A673 (cell line): Measurements from ENCODE around the gene SERINC3. TPM values are rescaled to one million over a fixed set of nuclear protein-coding genes. Genes with fewer than 3 reads are reported as not detected.
A peak's percentile ranks its signal among the peaks of the same experiment; 100 is the strongest.

ENCODE experiments used
- Bru-seq: library from RNA; stranded (reverse); fragments of 400-500 nt; gene quantifications from one replicate; lab custom pipeline; 2021; lab: Mats Ljungman, UMichigan
- BruChase-seq, 2 experiments: library from RNA; stranded (reverse); fragments of 400-500 nt; gene quantifications; one replicate each; lab custom pipeline; 2021; lab: Mats Ljungman, UMichigan
- BruUV-seq: library from RNA; stranded (reverse); fragments of 400-500 nt; replicated peaks from 2 replicates; lab custom pipeline; 2021; lab: Mats Ljungman, UMichigan
- CTCF ChIA-PET: fragments of 300-600 bp; sonication (Branson Sonifier 250); formaldehyde crosslinking; loops from one replicate; lab custom pipeline; 2022; ENCODE audit warnings: antibody characterized with exemption; lab: Charles Lee
- POLR2A ChIA-PET: fragments of 300-600 bp; sonication (Branson Sonifier 250); formaldehyde crosslinking; loops from one replicate; lab custom pipeline; 2022; ENCODE audit warnings: antibody characterized with exemption; ENCODE audit not compliant: low non-redundant PET; lab: Charles Lee
- DNase-seq: peaks from one replicate; pipeline ENCODE4 v3.0.0-alpha.2; 2015; ENCODE audit warnings: low spot score
- H3K27ac ChIP-seq: fragments of 200-600 bp; sonication (generic); 2 replicates; pipeline ENCODE4 v1.5.1; 2016; ENCODE audit warnings: mixed run types, low read depth, mild to moderate bottlenecking, mixed read lengths, antibody characterized with exemption, low read length; ENCODE audit not compliant: poor library complexity, severe bottlenecking
- H3K27me3 ChIP-seq: fragments of 200-600 bp; sonication (generic); replicated peaks from 2 replicates; pipeline ENCODE4 v1.6.1; 2017; ENCODE audit warnings: mixed run types, low read depth, mild to moderate bottlenecking, mixed read lengths, antibody characterized with exemption, low read length; ENCODE audit not compliant: insufficient read depth, poor library complexity
- H3K36me3 ChIP-seq: fragments of 200-600 bp; sonication (generic); 2 replicates; pipeline ENCODE4 v1.6.1; 2016; ENCODE audit warnings: mixed run types, mild to moderate bottlenecking, mixed read lengths, antibody characterized with exemption, low read length; ENCODE audit not compliant: insufficient read depth, poor library complexity, severe bottlenecking
- H3K4me1 ChIP-seq: fragments of 200-600 bp; sonication (generic); 2 replicates; pipeline ENCODE4 v1.6.1; 2017; ENCODE audit warnings: mixed run types, mild to moderate bottlenecking, mixed read lengths, antibody characterized with exemption, low read length; ENCODE audit not compliant: insufficient read depth, poor library complexity, severe bottlenecking
- H3K4me3 ChIP-seq: fragments of 200-600 bp; sonication (generic); 2 replicates; pipeline ENCODE4 v1.5.1; 2016; ENCODE audit warnings: low read depth, mixed run types, mild to moderate bottlenecking, mixed read lengths, low read length; ENCODE audit not compliant: poor library complexity, severe bottlenecking
- H3K9me3 ChIP-seq: fragments of 200-600 bp; sonication (generic); 2 replicates; pipeline ENCODE4 v1.6.1; 2016; ENCODE audit warnings: mixed run types, low read depth, mild to moderate bottlenecking, mixed read lengths, antibody characterized with exemption, low read length; ENCODE audit not compliant: poor library complexity, severe bottlenecking
- EZH2 ChIP-seq: fragments of 200-600 bp; sonication (generic); IDR thresholded peaks from 2 replicates; pipeline ENCODE4 v1.6.1; 2017; ENCODE audit warnings: borderline replicate concordance, low read depth, mild to moderate bottlenecking, mixed read lengths, antibody characterized with exemption, low read length; ENCODE audit not compliant: poor library complexity, severe bottlenecking
- intact Hi-C: fragments of 100-400 bp; cut with micrococcal nuclease; formaldehyde crosslinking; loops from one replicate; pipeline ENCODE4 v1.10.0; 2022; ENCODE audit not compliant: unreplicated experiment
- long read RNA-seq: library from polyadenylated mRNA; stranded (forward); transcript quantifications from one replicate; pipeline ENCODE4 v2.0.0, GENCODE V29; 2022
- total RNA-seq: library from RNA; stranded (reverse); gene quantifications from 2 replicates; pipeline ENCODE4 v1.2.3, GENCODE V29; 2021
- TF ChIP-seq, protein P1 (sequence below): fragments of 300-800, 200-600 bp; sonication (generic); conservative IDR thresholded peaks from 2 replicates; pipeline ENCODE4 v1.5.1; 2017; ENCODE audit warnings: low read depth, mild to moderate bottlenecking, antibody characterized with exemption, low read length, moderate library complexity, mixed read lengths

Gene SERINC3
- total RNA-seq (48.7 and 50.5 TPM in 2 replicates), Bru-seq, nascent RNA (percentile 78 among the genes with signal in this experiment), BruChase-seq, experiment 1, labeled RNA remaining after a 2-hour chase (percentile 88 among the genes with signal in this experiment), BruChase-seq, experiment 2, labeled RNA remaining after a 6-hour chase (percentile 94 among the genes with signal in this experiment)
- long read RNA-seq, full-length matches to known transcripts: 129 of 148 reads
- long read RNA-seq, partial matches to known transcripts: 1 of 148 reads
- long read RNA-seq, other reads (novel, unspliced or antisense): 18 of 148 reads

DNA sequence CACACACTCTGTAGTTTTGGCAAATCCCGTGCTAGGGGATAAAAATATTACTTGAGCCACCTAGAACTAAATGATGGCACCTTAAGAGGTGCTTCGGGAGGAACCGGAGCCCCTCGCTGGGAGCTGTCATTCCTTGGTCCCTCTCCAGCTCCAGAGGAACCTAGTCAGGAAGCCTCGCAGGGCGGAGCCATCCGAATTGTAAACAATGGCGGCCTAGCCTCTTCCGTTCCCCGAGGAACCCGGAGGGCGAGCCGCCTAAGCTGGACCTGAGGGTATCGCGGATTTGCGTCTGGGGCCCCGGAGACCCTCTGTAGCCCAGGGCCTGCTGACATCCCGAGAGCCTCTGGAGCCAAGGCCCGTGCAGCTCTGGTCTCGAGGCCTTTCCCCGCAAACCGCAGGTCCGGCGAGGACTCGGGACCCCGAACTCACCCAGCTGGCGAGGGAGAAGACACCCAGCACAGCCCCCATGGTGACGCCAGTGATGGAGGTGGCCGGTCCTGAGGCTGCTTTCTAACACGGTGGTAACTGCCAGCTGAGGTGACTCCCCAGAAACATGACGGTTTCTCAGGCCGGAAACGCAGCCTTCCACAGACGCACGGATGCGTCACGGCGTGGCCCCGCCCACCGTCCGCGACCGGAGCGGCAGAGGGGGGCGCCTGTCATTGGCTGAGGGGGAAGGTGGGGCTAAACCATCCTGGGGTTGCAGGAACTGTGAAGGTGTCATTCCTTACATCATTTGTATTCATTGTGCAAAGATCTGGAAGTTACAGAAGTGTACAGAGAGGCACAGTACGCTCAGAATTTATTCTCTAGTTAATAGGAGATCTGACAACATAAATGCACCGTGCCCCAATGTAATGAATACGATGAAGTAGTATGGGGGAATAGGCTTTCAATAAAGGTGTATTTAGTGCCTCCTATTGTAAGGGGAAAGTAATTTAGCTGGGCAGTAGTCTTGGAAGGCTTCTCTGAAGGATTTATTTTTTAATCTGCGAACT lies at the start of gene SERINC3:
SERINC3 (minus strand) TSS at position 587 of the 998 bp plus-strand sequence; CDS start at position 468, 119 bp downstream.
- no peak for TF ChIP-seq EZH2
- TF ChIP-seq, protein P1, sequence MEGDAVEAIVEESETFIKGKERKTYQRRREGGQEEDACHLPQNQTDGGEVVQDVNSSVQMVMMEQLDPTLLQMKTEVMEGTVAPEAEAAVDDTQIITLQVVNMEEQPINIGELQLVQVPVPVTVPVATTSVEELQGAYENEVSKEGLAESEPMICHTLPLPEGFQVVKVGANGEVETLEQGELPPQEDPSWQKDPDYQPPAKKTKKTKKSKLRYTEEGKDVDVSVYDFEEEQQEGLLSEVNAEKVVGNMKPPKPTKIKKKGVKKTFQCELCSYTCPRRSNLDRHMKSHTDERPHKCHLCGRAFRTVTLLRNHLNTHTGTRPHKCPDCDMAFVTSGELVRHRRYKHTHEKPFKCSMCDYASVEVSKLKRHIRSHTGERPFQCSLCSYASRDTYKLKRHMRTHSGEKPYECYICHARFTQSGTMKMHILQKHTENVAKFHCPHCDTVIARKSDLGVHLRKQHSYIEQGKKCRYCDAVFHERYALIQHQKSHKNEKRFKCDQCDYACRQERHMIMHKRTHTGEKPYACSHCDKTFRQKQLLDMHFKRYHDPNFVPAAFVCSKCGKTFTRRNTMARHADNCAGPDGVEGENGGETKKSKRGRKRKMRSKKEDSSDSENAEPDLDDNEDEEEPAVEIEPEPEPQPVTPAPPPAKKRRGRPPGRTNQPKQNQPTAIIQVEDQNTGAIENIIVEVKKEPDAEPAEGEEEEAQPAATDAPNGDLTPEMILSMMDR: peak; percentile 40; the same call in 1 of the 2 replicates
- BruUV-seq: TSS peak; percentile 36
- Histone ChIP-seq H3K4me1 (peaks cover 11% of the 10 kb centered on the region), H3K9me3 (no peaks in the 10 kb centered on the region), H3K27me3 (no peaks in the 10 kb centered on the region), H3K36me3 (no peaks in the 10 kb centered on the region), H3K4me3 (peak within 1 kb of the TSS; percentile 97), H3K27ac (peak within 1 kb of the TSS; percentile 96)
- peak; percentile 96 for DNase-seq
- ChIA-PET POLR2A (no interaction called here), CTCF (no interaction called here)
- intact Hi-C loops: loop anchor here (5.0 kb wide), 1 partner anchor 76 kb away; no protein-coding TSS in a partner anchor

DNA sequence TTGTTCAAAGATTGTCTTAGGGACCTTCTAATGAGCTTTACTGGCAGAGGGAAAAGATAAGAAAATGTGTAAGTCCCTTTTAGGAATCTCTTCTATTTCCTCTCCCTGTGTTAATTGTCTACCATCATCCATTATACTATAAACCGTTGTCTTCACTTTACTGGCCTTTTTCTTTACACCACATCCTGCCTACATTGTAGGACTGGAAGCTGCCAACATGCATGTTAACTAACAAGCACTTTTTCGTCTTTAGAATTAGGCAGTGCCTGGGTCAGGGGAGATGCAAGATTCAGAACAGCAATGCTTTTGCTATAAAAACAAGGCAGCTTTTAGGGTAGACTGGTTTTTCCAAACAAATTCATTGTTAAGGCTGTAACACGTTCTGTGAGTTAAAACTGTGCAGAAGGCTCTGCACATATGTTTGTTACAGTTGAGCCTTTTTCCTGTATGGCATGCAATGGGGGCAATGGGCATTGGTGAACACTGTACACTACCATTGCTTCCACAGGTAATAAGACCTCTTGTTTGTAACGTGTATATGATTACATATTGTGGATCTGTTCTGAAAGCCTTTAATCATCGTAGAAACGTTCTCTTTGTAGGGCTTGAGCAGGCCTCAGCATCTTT lies 49.6 kb upstream of the SERINC3 start:
- Histone ChIP-seq H3K4me3 (no peak overlapping the region), H3K9me3 (no peaks in the 10 kb centered on the region), H3K36me3 (no peaks in the 10 kb centered on the region), H3K27me3 (no peaks in the 10 kb centered on the region), H3K4me1 (peaks cover 31% of the 10 kb centered on the region), H3K27ac (peak overlapping the region; percentile 19)
- intact Hi-C loops: no loop called here
- CTCF ChIA-PET: interaction anchor here (0.5 to 0.8 kb wide), 2 partner anchors 23 to 68 kb away, joined by 3 to 5 read pairs; no protein-coding TSS in a partner anchor
- POLR2A ChIA-PET: no interaction called here
- no TSS peak for BruUV-seq
- DNase-seq: no peak
- TF ChIP-seq EZH2: no peak
- TF ChIP-seq, protein P1: no peak

DNA sequence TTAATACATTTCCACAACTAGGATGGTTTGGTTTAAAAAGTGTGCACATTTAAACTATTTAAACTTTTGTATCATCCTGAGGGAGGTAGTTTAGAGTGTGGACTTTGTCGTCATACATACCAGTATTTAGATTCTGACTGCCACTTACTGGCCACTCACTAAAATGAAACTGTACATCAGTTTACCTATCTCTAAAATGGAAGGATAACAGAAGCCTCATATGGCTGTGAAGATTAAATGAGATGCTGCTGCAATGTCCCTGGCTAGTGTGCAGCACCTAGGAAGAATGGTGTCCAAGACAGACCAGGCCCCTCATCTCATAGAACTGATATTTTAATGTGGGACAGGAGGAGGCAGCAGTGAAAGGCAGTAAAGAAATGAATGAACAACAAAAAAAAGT lies 48.5 kb upstream of the SERINC3 start:
- H3K4me3 ChIP-seq: no peak overlapping the region
- peaks cover 26% of the 10 kb centered on the region for H3K4me1 ChIP-seq
- no peaks in the 10 kb centered on the region for H3K36me3 ChIP-seq
- no peak overlapping the region for H3K27ac ChIP-seq
- H3K27me3 ChIP-seq: no peaks in the 10 kb centered on the region
- BruUV-seq: no TSS peak
- H3K9me3 ChIP-seq: no peaks in the 10 kb centered on the region
- intact Hi-C loops: no loop called here
- ChIA-PET POLR2A (no interaction called here), CTCF (no interaction called here)
- DNase-seq: no peak
- TF ChIP-seq, protein P1: no peak
- TF ChIP-seq EZH2: no peak
